ENCODE measurements around the gene RAD1. TPM values are rescaled to one million over a fixed set of nuclear protein-coding genes. Genes with fewer than 3 reads are reported as not detected.

RAD1 gene
- total RNA-seq, 6 donors from 2014 or later = 12.2 to 39.1 (median 28.8) TPM

GRCh38 chr5:34889394-34889793 is 25.9 kb downstream of the RAD1 start:
- TF ChIP-seq CTCF (IDR thresholded peaks at IDR 0.05) (no peak), EP300 (IDR thresholded peaks at IDR 0.05) (no peak), POLR2AphosphoS5 (IDR thresholded peaks at IDR 0.05) (no peak), POLR2A (IDR thresholded peaks at IDR 0.05) (no peak)

GRCh38 chr5:34886392-34887119 is 28.7 kb downstream of the RAD1 start:
- 81 to 100% methylated on average over 3 of the region's 3 CpGs for WGBS, 2 donors
- DNase-seq (no peak), ATAC-seq (ENCODE audit: low FRiP score in 2 of 2) (no peak)

More at GRCh38 chr5:34889394-34889793, 25.9 kb downstream of the RAD1 start:
- Histone ChIP-seq H3K4me3 (no peak overlapping the region), H3K27ac (no peak overlapping the region), H3K36me3 (no peaks in the 10 kb centered on the region), H3K4me1 (no peaks in the 10 kb centered on the region), H3K9me3 (no peaks in the 10 kb centered on the region), H3K27me3 (no peaks in the 10 kb centered on the region)
- no peak for DNase-seq
- ATAC-seq (ENCODE audit: low FRiP score in 2 of 2) = peak in 1 of 2 donors; percentile 61
- 83 to 100% methylated on average over 1 of the region's 1 CpG for WGBS, 2 donors

GRCh38 chr5:34881246-34881645 is 34.1 kb downstream of the RAD1 start:
- no peak overlapping the region for H3K27ac ChIP-seq
- no peaks in the 10 kb centered on the region for H3K36me3 ChIP-seq
- H3K4me1 ChIP-seq = no peaks in the 10 kb centered on the region
- H3K4me3 ChIP-seq = no peak overlapping the region
- DNase-seq (no peak), ATAC-seq (ENCODE audit: low FRiP score in 2 of 2) (no peak)
- H3K9me3 ChIP-seq = peaks cover 0 to 4% (median 0%) of the 10 kb centered on the region in 4 donors
- no peaks in the 10 kb centered on the region for H3K27me3 ChIP-seq
- no peak for TF ChIP-seq EP300 (IDR thresholded peaks at IDR 0.05)
- TF ChIP-seq POLR2A (IDR thresholded peaks at IDR 0.05) = no peak
- TF ChIP-seq CTCF (IDR thresholded peaks at IDR 0.05) = no peak
- TF ChIP-seq POLR2AphosphoS5 (IDR thresholded peaks at IDR 0.05) = no peak

More at GRCh38 chr5:34886392-34887119, 28.7 kb downstream of the RAD1 start:
- Histone ChIP-seq H3K4me1 (no peaks in the 10 kb centered on the region), H3K4me3 (no peak overlapping the region), H3K36me3 (no peaks in the 10 kb centered on the region), H3K27me3 (no peaks in the 10 kb centered on the region), H3K27ac (no peak overlapping the region), H3K9me3 (no peaks in the 10 kb centered on the region)
- TF ChIP-seq EP300 (IDR thresholded peaks at IDR 0.05) (no peak), POLR2A (IDR thresholded peaks at IDR 0.05) (no peak), CTCF (IDR thresholded peaks at IDR 0.05) (no peak), POLR2AphosphoS5 (IDR thresholded peaks at IDR 0.05) (no peak)

- Histone ChIP-seq H3K27ac (no peak overlapping the region), H3K36me3 (no peaks in the 10 kb centered on the region), H3K4me1 (no peaks in the 10 kb centered on the region), H3K4me3 (no peak overlapping the region), H3K9me3 (peaks cover 0 to 4% (median 0%) of the 10 kb centered on the region in 4 donors), H3K27me3 (no peaks in the 10 kb centered on the region)
- ATAC-seq (ENCODE audit: low FRiP score in 2 of 2) = no peak
- TF ChIP-seq POLR2A (IDR thresholded peaks at IDR 0.05) (no peak), CTCF (IDR thresholded peaks at IDR 0.05) (no peak), EP300 (IDR thresholded peaks at IDR 0.05) (no peak), POLR2AphosphoS5 (IDR thresholded peaks at IDR 0.05) (no peak)
- no peak for DNase-seq
These were observed 39.0 kb downstream of the RAD1 start for GRCh38 chr5:34876275-34876674.

- Histone ChIP-seq H3K27me3 (no peaks in the 10 kb centered on the region), H3K9me3 (no peaks in the 10 kb centered on the region), H3K36me3 (no peaks in the 10 kb centered on the region), H3K4me1 (no peaks in the 10 kb centered on the region), H3K4me3 (no peak overlapping the region), H3K27ac (no peak overlapping the region)
- no peak for TF ChIP-seq POLR2A (IDR thresholded peaks at IDR 0.05)
- TF ChIP-seq CTCF (IDR thresholded peaks at IDR 0.05) = no peak
- no peak for TF ChIP-seq EP300 (IDR thresholded peaks at IDR 0.05)
- TF ChIP-seq POLR2AphosphoS5 (IDR thresholded peaks at IDR 0.05) = no peak
- ATAC-seq (ENCODE audit: low FRiP score in 2 of 2) (no peak), DNase-seq (no peak)
- WGBS, 2 donors = 91% methylated on average over 2 of the region's 2 CpGs
These were observed 44.9 kb downstream of the RAD1 start for GRCh38 chr5:34870382-34870781.

Measured in upper lobe of left lung (tissue), 6 donors.